MCF 10A (cell line): ENCODE data around the gene CLCNKB. TPM values are rescaled to one million over a fixed set of nuclear protein-coding genes. Genes with fewer than 3 reads are reported as not detected.
"Not testable (repeated sequence)": the region's sequence is repeated elsewhere in the genome, so short reads cannot be mapped to it uniquely, and the experiment has no call there.

Experiments used
- BruUV-seq: library from RNA; stranded (reverse); fragments of 400-500 nt; replicated peaks from 2 replicates; lab custom pipeline; 2021; lab: Mats Ljungman, UMichigan
- CTCF ChIA-PET: fragments of 300-600 bp; sonication (Branson Sonifier 250); formaldehyde crosslinking; extraction: SDS; loops from one replicate; lab custom pipeline; 2021; ENCODE audit warnings: antibody characterized with exemption, inconsistent platforms; lab: Yijun Ruan, JAX
- POLR2A ChIA-PET: fragments of 300-600, 350-650 bp; sonication (Branson Sonifier 250); formaldehyde crosslinking; extraction: SDS; loops from one replicate; lab custom pipeline; 2020; ENCODE audit warnings: antibody characterized with exemption, inconsistent platforms; lab: Yijun Ruan, JAX
- DNase-seq: peaks from one replicate; pipeline ENCODE4 v3.0.0-alpha.2; 2018; ENCODE audit not compliant: unreplicated experiment
- H3K27ac Mint-ChIP-seq: one replicate; pipeline ENCODE4 v1.8.0; 2022; ENCODE audit warnings: mild to moderate bottlenecking, low read depth, mixed read lengths; ENCODE audit not compliant: unreplicated experiment
- H3K27me3 Mint-ChIP-seq: one replicate; pipeline ENCODE4 v1.8.0; 2022; ENCODE audit warnings: mixed read lengths; ENCODE audit not compliant: insufficient read depth, unreplicated experiment
- H3K36me3 Mint-ChIP-seq: one replicate; pipeline ENCODE4 v1.8.0; 2022; ENCODE audit warnings: mild to moderate bottlenecking, moderate library complexity, mixed read lengths; ENCODE audit not compliant: insufficient read depth, unreplicated experiment
- H3K4me1 Mint-ChIP-seq: one replicate; pipeline ENCODE4 v1.8.0; 2022; ENCODE audit warnings: mixed read lengths; ENCODE audit not compliant: insufficient read depth, unreplicated experiment
- H3K4me3 Mint-ChIP-seq: one replicate; pipeline ENCODE4 v1.8.0; 2022; ENCODE audit warnings: mild to moderate bottlenecking, moderate library complexity, mixed read lengths; ENCODE audit not compliant: unreplicated experiment
- H3K9me3 Mint-ChIP-seq: one replicate; pipeline ENCODE4 v1.8.0; 2022; ENCODE audit warnings: mixed read lengths; ENCODE audit not compliant: unreplicated experiment
- intact Hi-C: fragments of 100-400 bp; cut with micrococcal nuclease; formaldehyde crosslinking; loops from 2 replicates; pipeline ENCODE4 v1.14.1; 2022
- total RNA-seq: library from RNA; stranded (reverse); gene quantifications from 2 replicates; pipeline ENCODE4 v1.2.3, GENCODE V29; 2022
- TF ChIP-seq, protein P1 (sequence below): fragments of 200-600 bp; IDR thresholded peaks from one replicate; pipeline ENCODE4 v1.8.0; 2022; ENCODE audit warnings: antibody characterized with exemption, mild to moderate bottlenecking; ENCODE audit not compliant: unreplicated experiment

The CLCNKB gene
- total RNA-seq, 1 experiment from 2014 or later = not detected

DNA sequence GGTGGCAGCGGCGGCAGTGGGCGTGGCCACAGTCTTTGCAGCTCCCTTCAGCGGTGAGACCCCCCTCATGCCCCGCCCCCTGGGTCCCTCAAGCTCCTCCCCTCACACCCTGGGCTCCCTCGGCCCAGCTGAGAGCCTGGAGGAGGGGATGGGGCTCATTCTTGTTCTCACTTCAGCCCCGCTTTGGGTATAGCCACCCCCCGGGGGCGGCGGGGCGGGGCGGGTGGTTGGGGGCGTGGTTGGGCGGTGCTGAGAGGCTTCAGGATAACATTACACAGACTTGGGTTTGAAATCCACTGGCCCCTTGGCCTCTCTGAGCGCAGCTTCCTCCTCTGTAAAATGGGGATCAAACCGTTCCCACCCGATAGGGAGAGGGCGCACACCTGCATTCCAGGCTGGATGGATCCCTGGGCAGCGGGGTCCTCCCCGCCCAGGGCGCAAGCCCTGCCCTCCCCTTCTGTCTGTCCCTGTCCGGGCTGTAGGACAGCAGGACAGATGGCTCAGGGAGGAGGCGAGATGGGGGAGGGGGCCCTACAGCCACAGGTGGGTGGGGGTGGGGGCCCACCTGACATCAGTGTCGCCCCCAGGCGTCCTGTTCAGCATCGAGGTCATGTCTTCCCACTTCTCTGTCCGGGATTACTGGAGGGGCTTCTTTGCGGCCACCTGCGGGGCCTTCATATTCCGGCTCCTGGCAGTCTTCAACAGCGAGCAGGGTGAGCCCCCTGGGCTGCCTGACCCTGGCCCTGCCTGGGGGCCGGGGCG is 16.7 kb upstream of the CLCNKB start:
- H3K36me3 Mint-ChIP-seq = peaks cover 5% of the 10 kb centered on the region
- no peak overlapping the region for H3K27ac Mint-ChIP-seq
- H3K4me3 Mint-ChIP-seq = no peak overlapping the region
- H3K4me1 Mint-ChIP-seq = no peaks in the 10 kb centered on the region
- POLR2A ChIA-PET = no interaction called here
- H3K27me3 Mint-ChIP-seq = peaks cover 11% of the 10 kb centered on the region
- TF ChIP-seq, protein P1, sequence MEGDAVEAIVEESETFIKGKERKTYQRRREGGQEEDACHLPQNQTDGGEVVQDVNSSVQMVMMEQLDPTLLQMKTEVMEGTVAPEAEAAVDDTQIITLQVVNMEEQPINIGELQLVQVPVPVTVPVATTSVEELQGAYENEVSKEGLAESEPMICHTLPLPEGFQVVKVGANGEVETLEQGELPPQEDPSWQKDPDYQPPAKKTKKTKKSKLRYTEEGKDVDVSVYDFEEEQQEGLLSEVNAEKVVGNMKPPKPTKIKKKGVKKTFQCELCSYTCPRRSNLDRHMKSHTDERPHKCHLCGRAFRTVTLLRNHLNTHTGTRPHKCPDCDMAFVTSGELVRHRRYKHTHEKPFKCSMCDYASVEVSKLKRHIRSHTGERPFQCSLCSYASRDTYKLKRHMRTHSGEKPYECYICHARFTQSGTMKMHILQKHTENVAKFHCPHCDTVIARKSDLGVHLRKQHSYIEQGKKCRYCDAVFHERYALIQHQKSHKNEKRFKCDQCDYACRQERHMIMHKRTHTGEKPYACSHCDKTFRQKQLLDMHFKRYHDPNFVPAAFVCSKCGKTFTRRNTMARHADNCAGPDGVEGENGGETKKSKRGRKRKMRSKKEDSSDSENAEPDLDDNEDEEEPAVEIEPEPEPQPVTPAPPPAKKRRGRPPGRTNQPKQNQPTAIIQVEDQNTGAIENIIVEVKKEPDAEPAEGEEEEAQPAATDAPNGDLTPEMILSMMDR = no peak
- no TSS peak for BruUV-seq
- no peak for DNase-seq
- intact Hi-C loops = no loop called here
- no peaks in the 10 kb centered on the region for H3K9me3 Mint-ChIP-seq
- CTCF ChIA-PET = interaction anchor here (0.6 kb wide), 1 partner anchor 14 kb away, joined by 3 read pairs; no protein-coding TSS in a partner anchor

DNA sequence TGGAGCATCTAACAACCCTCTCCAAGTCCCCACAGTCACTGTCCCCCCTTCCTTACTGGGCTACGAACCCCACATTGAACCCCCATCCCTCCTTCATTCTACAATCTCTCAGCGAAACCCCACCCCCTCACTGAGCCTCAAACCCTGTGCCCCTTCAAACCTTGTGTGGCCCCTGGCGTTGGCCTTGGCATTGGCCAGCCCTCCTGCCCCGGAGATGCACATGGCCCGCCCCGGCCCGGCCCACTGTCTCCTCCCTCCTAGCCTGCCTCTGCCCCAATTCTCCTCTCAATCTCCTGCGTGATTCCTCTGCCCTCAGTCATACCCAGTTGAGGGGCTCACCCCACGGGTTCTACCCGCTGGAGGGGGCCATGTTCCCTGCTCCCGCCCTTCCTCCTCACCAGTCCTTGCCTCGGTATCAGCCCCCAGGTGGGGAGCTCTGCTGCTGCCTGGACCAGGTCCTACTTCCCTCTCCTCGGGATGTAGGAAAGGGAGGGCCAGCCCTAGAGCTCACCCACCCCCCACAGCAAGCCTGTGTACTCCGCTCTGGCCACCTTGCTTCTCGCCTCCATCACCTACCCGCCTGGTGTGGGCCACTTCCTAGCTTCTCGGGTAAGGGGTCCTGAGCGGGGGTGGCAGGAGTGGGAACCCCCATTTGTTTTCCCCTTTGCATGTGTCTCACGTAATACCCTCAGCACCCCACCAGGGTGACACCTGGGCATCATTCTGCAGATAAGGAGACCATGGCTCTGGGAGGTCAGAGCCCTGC is 15.2 kb upstream of the CLCNKB start:
- no peaks in the 10 kb centered on the region for H3K4me1 Mint-ChIP-seq
- H3K27ac Mint-ChIP-seq = no peak overlapping the region
- CTCF ChIA-PET = interaction anchor here (1.2 kb wide), 1 partner anchor 19 kb away, joined by 4 read pairs; no protein-coding TSS in a partner anchor
- POLR2A ChIA-PET = no interaction called here
- intact Hi-C loops = no loop called here
- no TSS peak for BruUV-seq
- peaks cover 5% of the 10 kb centered on the region for H3K36me3 Mint-ChIP-seq
- H3K27me3 Mint-ChIP-seq = peaks cover 11% of the 10 kb centered on the region
- TF ChIP-seq, protein P1 = no peak
- no peaks in the 10 kb centered on the region for H3K9me3 Mint-ChIP-seq
- no peak overlapping the region for H3K4me3 Mint-ChIP-seq
- DNase-seq = no peak

DNA sequence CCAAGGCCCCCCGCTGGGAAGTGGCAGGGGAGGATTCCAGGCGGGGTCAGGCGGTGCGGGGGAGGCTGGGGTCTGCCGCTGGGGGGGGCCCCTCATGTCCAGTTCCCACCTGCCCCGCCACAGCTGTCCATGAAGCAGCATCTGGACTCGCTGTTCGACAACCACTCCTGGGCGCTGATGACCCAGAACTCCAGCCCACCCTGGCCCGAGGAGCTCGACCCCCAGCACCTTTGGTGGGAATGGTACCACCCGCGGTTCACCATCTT is 14.6 kb upstream of the CLCNKB start:
- CTCF ChIA-PET = interaction anchor here (1.2 kb wide), 1 partner anchor 19 kb away, joined by 4 read pairs; no protein-coding TSS in a partner anchor

DNA sequence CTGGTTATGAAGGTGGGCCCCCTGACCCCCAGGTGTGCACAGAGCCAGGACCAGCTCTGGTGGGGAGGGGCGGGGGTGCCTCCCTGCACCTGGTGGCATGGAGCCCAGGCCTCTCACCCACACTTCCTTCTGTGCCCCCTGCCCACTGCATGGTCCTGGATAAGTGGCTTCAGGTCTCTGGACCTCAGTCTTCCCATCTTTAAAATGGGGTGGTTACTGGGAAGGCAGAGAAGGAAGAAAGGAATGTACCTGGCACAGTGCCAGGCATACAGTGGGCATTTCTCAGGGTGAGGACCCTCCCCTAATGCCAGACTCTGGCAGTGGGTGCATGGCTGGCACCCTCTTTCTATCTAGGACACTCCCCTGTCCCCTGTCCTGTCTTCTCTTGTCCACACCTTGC is 14.3 kb upstream of the CLCNKB start:
- no peak for DNase-seq
- Mint-ChIP-seq H3K4me1 (no peaks in the 10 kb centered on the region), H3K4me3 (no peak overlapping the region), H3K36me3 (peaks cover 5% of the 10 kb centered on the region), H3K9me3 (no peaks in the 10 kb centered on the region), H3K27me3 (peaks cover 11% of the 10 kb centered on the region), H3K27ac (no peak overlapping the region)
- no TSS peak for BruUV-seq
- ChIA-PET CTCF (interaction anchor here (1.2 kb wide), 1 partner anchor 20 kb away, joined by 4 read pairs; no protein-coding TSS in a partner anchor), POLR2A (no interaction called here)
- intact Hi-C loops = no loop called here
- TF ChIP-seq, protein P1 = no peak

More for the DNA sequence above, 14.6 kb upstream of the CLCNKB start:
- H3K4me3 Mint-ChIP-seq, H3K4me1 Mint-ChIP-seq, BruUV-seq, H3K36me3 Mint-ChIP-seq, intact Hi-C loops, POLR2A ChIA-PET, H3K27ac Mint-ChIP-seq, DNase-seq, H3K9me3 Mint-ChIP-seq: not testable (repeated sequence)
- H3K27me3 Mint-ChIP-seq = peaks cover 11% of the 10 kb centered on the region
